ENCODE data around the gene WNT10A.
"Not testable (repeated sequence)": the region's sequence is repeated elsewhere in the genome, so short reads cannot be mapped to it uniquely, and the experiment has no call there.

GRCh38 chr2:218930488-218930887, 49.8 kb downstream of the WNT10A start:
- not testable (repeated sequence) for TF ChIP-seq CTCF (IDR thresholded peaks at IDR 0.05; ENCODE audit: low read length); EZH2 (IDR thresholded peaks at IDR 0.05; ENCODE audit: borderline replicate concordance, low read length)
